CD4-positive, alpha-beta T cell treated with Interleukin-17A for 4 hours (primary cell): ENCODE measurements around the gene ENPP6.
"Not testable (repeated sequence)": the region's sequence is repeated elsewhere in the genome, so short reads cannot be mapped to it uniquely, and the experiment has no call there.

Experiments used
- DNase-seq: peaks from one replicate; pipeline ENCODE4 v3.0.0-alpha.2; 2020; ENCODE audit warnings: mixed read lengths

The ENPP6 gene

GRCh38 chr4:184146951-184147350 is 70.7 kb downstream of the ENPP6 start:
- no peak for DNase-seq

GRCh38 chr4:184145596-184145995 is 72.1 kb downstream of the ENPP6 start:
- no peak for DNase-seq

GRCh38 chr4:184143770-184144564 is 73.7 kb downstream of the ENPP6 start:
- no peak for DNase-seq

GRCh38 chr4:184142121-184143000 is 75.3 kb downstream of the ENPP6 start:
- no peak for DNase-seq

- not testable (repeated sequence) for DNase-seq
These were observed 76.8 kb downstream of the ENPP6 start for GRCh38 chr4:184140901-184141300.

- no peak for DNase-seq
These were observed 81.1 kb downstream of the ENPP6 start for GRCh38 chr4:184136525-184136924.

- no peak for DNase-seq
These were observed 90.9 kb downstream of the ENPP6 start for GRCh38 chr4:184126800-184127199.

GRCh38 chr4:184122631-184123408 is 94.9 kb downstream of the ENPP6 start:
- no peak for DNase-seq

GRCh38 chr4:184120549-184121127 is 97.0 kb downstream of the ENPP6 start:
- DNase-seq = no peak

- no peak for DNase-seq
These were observed 99.9 kb downstream of the ENPP6 start for GRCh38 chr4:184117662-184118199.

GRCh38 chr4:184115399-184115798 is 102.3 kb downstream of the ENPP6 start:
- DNase-seq = no peak

- no peak for DNase-seq
These were observed 103.2 kb downstream of the ENPP6 start for GRCh38 chr4:184114431-184114830.

GRCh38 chr4:184112006-184112550 is 105.6 kb downstream of the ENPP6 start:
- no peak for DNase-seq

GRCh38 chr4:184111233-184111832 is 106.3 kb downstream of the ENPP6 start:
- no peak for DNase-seq

GRCh38 chr4:184110452-184111224 is 107.0 kb downstream of the ENPP6 start:
- no peak for DNase-seq

- no peak for DNase-seq
These were observed 109.6 kb downstream of the ENPP6 start for GRCh38 chr4:184108006-184108501.

GRCh38 chr4:184104419-184105101 is 113.1 kb downstream of the ENPP6 start:
- no peak for DNase-seq

- no peak for DNase-seq
These were observed 114.0 kb downstream of the ENPP6 start for GRCh38 chr4:184103527-184104264.

GRCh38 chr4:184102927-184103326 is 114.7 kb downstream of the ENPP6 start:
- DNase-seq = no peak
